CD4-positive, alpha-beta T cell treated with Interferon gamma for 1 hour (primary cell): ENCODE results near the gene NCOA6.
"Not testable (repeated sequence)": the region's sequence is repeated elsewhere in the genome, so short reads cannot be mapped to it uniquely, and the experiment has no call there.

Source experiments
- DNase-seq: peaks from one replicate; pipeline ENCODE4 v3.0.0-alpha.2; 2020

Gene NCOA6

GRCh38 chr20:34824806-34825529 is 483 bp downstream of the NCOA6 start:
- peak; percentile 67 for DNase-seq

DNA sequence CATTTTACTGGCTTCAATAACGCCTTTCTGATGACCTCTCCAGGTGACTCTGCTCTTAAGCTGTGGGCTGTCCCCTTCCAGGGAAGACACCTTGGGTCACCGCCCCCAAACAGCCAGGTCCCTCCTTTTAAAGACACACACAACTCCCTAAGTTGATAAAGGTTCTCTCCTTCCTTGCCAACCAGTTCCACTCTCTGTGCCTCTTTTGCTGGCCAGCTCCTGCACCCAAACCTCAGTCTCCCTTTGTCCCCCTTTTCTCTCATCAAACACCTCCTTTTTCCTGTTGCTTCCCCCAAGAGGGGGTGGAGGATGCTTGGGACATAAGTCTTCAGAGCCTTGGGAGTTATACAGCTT is 1.0 kb downstream of the NCOA6 start:
- DNase-seq, result peak; percentile 74

- no peak for DNase-seq
Measured at GRCh38 chr20:34824026-34824425, 1.4 kb downstream of the NCOA6 start.

DNA sequence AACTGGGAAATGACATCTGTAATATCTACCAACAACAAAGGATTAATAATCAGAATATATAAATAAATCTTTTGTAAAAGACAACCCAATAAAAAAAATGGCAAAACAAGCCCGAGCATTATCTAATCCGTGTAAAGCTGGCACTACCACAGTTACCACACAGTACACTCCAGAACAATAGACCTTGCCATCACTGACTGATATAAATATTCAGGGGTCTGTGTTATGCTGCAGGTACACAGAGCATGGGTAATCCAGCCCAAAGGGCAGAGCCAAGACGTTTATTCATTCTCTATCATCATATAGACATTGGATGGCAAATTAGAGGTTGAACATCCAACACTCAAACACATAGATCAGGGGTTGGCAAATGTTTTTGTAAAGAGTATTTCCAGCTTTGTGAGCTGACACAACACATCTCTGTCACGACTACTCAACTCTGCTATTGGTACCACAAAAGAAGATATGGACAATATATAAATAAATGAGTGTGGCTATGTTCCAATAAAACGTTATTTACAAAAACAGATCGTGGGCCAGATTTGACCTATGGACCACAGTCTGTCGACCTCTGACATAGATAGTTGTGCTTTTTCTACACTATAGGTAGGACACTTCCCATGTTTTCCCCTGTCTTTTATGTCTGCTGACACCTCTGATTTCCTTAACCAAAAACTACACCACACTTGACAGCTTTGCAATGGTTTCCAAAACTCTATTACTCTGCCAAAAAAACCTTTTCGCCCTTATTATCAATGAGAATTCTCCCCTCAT is 4.5 kb downstream of the NCOA6 start:
- no peak for DNase-seq

DNA sequence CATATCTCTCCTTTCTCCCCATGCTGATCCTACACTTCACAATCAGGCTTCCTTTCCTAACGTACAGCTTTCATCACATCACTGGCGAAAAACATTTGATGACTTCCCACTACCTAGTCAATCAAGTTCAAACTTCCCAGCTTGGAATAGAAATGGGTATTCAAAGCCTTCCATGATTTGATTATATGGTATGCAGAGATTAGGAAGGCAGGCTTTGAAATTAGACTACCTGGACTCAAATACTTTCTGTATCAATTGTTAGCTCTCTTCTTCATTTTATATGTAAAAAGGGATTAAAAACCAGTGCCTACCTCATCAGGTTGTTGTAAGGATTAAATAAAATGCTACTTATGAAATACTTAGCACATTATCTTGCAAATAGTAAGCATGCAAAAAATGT is 7.7 kb downstream of the NCOA6 start:
- no peak for DNase-seq

- DNase-seq, result no peak
Measured at GRCh38 chr20:34817072-34817471, 8.4 kb downstream of the NCOA6 start.

DNA sequence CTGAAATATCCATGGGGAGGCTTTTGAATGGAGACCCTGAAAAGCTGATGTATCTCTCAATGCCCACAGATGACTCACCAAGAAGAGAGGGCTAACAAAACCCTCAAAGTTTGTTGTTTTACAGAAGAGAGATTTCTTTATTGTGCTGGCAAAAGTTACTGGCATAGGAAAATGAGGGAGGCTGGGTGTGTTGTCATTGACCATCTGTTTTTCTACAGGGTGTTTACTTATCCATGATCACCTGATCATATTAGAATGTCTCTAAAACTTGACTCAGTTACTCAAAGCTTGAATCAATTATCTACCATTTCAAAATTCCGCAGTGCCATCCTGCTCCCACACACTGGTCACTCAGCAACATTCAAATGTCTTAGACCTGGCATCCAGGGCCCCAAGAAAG is 9.8 kb downstream of the NCOA6 start:
- DNase-seq, result no peak

- DNase-seq, result no peak
Measured at GRCh38 chr20:34808583-34808982, 16.9 kb downstream of the NCOA6 start.

DNA sequence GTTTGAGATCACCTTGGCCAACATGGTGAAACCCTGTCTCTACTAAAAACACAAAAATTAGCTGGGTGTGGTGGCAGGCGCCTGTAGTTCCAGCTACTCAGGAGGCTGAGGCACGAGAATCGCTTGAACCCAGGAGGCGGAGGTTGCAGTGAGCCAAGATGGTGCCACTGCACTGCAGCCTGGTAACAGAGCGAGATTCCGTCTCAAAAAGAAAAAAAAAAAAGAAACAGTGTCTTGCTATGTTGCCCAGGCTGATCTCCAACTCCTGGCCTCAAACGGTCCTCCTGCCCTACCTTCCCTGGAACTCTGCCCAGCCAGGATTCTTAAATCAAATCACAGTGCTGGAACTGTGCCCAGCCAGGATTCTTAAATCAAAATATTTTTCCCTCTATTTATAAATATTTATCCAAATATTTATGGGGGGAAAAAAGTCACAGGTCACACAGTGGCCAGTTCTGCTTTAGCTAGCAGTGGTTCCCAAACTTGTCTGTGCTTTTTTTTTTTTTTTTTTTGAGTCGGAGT is 17.4 kb downstream of the NCOA6 start:
- not testable (repeated sequence) for DNase-seq

DNA sequence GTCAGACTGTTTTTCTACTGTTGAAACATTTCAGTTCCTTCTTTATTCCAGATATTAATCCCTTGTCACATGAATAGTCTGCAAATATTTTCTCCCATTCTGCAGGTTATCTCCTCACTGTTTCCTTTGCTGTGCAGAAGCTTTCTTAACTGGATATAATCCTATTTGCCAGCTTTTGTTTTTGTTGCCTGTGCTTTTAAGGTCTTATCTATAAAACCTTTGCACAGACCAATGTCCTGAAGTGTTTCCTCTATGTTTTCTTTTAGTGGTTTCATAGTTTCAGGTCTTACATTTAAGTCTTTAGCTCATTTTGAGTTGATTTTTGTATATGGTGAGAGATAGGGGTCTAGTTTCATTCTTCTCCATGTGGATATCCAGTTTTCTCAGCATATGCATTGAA is 19.2 kb downstream of the NCOA6 start:
- DNase-seq, result no peak

DNA sequence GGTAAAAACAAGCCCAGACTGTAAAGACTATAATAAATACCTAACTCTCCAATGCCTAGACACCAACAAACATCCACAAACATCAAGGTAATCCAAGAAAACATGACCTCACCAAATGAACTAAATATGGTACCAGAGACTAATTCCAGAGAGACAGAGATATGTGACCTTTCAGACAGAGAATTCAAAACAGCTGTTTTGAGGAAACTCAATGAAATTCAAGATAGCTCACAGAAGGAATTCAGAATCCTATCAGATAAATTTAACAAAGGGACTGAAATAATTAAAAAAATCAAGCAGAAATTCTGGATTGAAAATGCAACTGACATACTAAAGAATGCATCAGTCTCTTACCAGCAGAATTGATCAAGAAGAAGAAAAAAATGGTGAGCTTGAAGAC is 26.6 kb downstream of the NCOA6 start:
- DNase-seq, result no peak

GRCh38 chr20:34798328-34798727 is 27.1 kb downstream of the NCOA6 start:
- no peak for DNase-seq

DNA sequence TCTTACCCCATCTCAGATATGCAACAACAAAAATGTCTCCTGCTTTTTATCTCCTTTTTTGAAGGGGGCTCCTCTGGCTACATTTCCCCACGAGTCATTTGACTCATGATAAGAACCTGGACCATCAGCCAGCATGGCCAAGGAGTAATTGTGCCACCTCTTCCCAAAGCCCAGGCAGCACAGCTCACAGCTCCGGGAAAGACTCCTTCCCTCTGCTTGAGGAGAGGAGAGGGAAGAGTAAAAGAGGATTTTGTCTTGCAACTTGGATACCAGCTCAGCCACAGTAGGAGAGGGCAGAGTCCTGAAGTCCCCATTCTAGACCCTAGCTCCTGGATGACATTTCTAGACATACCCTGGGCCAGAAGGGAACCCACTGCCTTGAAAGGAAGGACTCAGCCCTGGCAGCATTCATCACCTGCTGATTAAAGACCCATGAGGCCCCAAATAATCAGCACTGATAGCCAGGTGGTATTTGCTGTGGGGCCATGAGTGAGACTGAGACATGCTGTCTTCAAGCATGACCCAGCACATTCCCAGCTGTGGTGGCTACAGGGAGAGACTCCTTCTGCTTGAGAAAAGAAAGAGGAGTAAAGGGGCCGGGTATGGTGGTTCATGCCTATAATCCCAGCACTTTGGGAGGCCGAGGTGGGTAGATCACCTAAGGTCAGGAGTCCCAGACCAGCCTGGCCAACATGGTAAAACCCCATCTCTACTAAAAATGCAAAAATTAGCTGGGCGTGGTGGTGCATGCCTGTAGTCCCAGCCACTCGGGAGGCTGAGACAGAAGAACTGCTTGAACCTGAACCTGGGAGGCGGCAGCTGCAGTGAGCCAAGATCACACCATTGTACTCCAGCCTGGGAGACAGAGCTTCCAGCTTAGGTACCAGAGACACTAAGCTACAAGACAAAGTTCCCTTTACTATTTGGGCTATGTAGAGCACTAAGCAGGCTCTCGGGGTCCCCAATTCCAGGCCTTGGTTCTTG is 28.1 kb downstream of the NCOA6 start:
- no peak for DNase-seq

DNA sequence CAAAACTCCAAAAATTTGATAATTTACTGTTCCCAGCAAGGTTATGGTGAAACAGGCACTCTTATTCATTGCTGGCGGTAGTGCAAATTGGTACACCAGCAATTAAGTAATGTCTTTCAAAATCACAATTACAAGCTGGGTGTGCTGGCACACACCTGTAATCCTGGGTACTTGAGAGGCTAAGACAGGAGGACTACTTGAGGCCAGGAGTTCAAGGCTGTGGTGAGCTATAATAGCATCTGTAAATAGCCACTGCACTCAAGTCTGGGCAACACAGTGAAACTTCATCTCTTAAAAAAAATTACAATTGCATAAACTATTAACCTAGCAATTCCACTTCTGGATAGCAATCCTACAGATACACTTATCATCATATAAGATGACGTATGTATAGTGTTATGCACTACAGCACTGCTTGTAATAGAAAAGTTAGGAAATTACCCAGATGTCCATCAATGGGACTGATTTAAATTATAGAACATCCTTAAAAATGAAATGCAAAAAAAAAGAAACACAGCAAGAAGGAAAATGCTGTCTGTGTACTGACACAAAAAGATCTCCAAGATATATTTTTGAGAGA is 31.4 kb downstream of the NCOA6 start:
- no peak for DNase-seq

GRCh38 chr20:34792687-34793363 is 32.6 kb downstream of the NCOA6 start:
- DNase-seq, result no peak

GRCh38 chr20:34791289-34792020 is 34.0 kb downstream of the NCOA6 start:
- DNase-seq, result no peak

DNA sequence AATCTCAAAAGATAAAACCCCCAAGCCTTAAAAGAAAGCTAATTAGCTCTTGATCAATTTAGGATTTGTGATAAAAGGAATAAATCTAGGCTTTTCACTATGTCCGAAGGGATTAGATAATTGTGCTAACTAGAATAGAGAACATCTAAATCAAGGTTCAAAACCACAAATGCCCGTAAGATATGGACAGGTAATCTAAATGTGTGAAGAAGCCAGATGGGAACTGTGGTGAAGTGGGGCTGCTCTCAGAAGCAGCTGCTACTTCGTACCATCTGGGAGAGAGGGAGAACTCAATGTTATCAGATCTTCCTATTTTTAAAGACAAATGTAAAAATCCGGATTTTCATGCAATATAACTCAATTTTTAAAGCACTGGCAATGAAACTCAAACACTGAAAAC is 44.2 kb downstream of the NCOA6 start:
- no peak for DNase-seq

DNA sequence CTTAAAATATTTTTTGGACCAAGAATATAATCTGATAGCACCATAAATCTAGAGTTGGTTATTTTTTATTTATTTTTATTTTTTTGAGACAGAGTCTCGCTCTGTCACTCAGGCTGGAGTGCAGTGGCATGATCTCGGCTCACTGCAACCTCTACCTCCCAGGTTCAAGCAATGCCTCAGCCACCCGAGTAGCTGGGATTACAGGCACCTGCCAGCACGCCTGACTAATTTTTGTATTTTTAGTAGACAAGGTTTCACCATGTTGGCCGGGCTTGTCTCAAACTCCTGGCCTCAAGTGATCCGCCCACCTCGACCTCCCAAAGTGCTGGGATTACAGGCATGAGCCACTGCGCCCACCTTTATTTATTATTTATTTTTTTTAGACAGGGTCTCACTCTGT is 45.2 kb downstream of the NCOA6 start:
- not testable (repeated sequence) for DNase-seq

- DNase-seq, result no peak
Measured at GRCh38 chr20:34776177-34776576, 49.3 kb downstream of the NCOA6 start.

GRCh38 chr20:34774886-34775285 is 50.6 kb downstream of the NCOA6 start:
- no peak for DNase-seq

DNA sequence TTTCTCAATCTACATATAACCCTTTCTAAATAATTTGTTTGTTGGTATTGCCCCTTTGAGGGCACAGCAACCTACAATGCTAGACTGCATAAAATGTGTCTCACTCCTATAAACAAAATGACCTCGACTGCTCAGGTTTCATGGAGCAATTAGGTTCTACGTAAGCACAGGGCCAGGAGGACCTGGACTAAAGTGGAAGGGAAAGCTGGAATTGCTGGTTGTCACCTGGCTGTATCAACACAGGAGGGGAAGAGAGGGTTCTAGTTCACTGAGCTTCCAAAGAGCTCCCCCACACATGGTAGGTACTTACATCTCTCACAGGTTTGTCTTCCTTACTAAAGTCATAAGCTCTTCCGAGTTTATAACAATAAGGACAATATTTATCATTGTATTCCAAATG is 51.0 kb downstream of the NCOA6 start:
- no peak for DNase-seq
